HG02885 (cell line): ENCODE results near the gene TP53INP2.
"Not testable (repeated sequence)": the region's sequence is repeated elsewhere in the genome, so short reads cannot be mapped to it uniquely, and the experiment has no call there.

Experiments used
- ATAC-seq: cut with Tn5 transposase; IDR thresholded peaks from one replicate; pipeline ENCODE4 v1.9.1; 2021; ENCODE audit warnings: mild to moderate bottlenecking; ENCODE audit not compliant: unreplicated experiment, poor library complexity

Gene TP53INP2

DNA sequence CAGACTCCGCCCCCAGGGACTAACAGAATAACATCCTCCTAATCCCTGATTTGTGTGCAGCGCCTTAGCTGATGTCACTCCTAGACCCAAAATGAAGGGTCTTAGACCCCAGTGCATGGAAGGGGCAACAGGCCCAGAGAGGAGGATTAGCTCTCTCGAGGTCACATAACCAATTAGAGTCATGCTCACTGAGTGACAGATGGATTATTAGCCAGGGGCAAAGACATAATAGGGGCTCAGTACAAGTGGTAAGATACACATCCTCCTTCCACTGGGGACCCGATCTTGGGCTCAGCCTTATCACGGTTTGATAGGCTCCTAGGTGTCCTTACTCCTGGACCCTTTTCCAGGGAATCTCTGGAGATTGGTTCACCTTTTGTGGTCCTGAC, 858 bp downstream of the TP53INP2 start:
- ATAC-seq: no peak

DNA sequence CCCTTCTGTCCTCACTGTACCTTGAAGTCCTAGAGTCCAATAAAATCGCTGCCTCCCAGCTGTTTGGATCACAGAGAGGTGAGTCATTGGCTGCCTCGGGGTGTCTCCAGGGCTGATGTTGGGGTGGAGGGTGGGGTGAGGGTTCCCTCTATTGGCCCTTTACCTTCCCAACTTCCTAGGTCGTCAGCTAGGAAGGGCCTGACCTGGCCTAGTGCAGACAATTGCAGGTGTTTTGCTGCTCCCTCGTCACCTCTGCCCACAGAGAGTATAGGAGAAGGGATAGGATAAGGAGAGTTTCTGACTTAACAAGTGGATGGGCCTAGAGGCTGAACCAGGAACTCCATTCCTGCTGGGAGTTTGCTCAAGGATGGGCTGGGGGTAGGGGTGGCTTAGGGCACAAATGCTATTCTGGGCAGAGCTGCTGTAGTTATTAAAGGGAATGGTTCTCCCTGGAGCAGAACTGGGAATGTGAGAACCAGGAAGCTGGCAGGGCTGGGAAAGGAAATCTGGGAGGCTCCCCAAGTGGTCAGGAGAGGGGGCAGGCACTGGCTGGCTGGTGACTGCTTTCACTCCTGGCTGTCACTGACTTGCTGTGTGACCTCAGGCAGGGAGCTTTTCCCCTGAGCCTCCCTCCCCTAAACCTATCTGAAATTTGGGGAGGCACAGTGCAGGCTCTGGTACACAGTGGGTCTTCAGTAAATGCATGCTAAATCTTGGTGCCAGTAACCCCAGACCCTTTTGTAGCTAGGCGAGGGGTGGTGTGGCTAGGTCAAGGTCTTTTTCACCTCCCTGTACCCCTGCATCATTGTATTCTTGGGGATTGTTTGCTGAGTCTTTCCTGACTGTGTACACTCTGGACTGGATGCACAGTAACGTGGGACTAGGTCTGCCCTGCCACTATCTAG, 1.5 kb downstream of the TP53INP2 start:
- no peak for ATAC-seq

DNA sequence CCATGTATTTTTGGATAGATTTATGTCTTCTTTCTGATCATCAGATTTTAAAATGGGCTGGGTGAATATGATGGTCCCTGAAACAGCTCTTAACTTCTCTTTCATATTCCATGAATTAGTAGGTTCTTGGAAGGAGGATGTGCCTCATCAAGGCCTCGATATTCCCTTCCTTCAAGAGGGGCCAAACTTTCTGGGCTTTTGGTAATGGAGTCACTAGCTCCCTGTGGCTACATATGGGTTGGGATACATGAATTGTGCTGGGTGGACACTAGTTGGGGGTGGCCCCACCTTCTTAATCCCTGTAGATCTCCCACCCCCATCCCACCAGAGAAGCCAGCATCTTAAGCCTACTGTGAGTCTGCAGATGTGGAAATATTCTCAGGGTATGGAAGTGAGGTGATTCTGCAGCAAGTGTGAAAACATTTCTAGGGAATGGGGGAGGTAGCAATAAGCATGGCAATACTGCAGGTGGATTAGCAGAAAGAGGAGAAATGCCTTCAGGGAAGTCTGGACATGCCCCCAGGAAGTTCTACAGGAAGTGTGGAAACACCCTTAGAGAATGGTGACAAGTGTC, 2.2 kb downstream of the TP53INP2 start:
- no peak for ATAC-seq

DNA sequence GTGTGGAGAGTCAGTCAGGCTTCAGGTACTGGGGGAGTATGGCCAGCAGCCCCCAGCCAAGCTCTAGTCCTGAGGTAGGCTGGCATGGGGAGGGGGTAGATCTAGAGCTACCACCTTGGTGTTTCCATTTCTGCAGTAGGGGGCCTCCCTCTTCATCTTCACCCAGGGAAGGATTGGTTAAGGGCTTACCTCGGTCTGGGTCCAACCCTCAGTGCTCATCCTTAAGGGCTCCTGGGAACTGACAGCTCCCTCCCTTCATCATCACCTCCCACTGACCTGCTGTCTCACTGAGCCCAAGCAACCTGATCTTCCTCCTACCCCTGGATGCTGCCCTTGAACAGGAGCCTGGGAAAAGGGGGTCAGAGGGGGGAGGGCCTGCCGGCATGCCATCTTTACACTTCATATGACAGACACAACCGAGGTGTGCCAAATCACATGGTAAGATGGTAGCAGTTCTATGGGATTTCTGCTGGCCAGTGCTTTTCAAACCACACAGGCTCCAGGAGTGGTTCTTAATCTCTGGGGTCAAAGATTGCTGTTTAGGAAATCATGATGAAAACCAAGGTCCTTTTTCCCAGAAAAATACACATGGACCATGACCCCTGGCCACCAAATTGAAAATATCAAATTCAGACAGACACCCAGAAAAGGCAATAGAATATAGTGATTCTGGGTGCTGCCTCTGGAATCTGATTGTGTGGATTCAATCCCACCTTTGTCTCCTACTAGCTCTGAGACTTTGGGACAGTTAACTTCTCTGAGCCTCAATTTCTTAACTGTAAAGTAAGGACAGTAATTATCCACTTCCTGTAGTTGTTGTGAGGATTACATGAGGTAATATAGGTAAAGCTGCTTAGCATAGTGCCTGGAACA, 3.0 kb downstream of the TP53INP2 start:
- no peak for ATAC-seq

DNA sequence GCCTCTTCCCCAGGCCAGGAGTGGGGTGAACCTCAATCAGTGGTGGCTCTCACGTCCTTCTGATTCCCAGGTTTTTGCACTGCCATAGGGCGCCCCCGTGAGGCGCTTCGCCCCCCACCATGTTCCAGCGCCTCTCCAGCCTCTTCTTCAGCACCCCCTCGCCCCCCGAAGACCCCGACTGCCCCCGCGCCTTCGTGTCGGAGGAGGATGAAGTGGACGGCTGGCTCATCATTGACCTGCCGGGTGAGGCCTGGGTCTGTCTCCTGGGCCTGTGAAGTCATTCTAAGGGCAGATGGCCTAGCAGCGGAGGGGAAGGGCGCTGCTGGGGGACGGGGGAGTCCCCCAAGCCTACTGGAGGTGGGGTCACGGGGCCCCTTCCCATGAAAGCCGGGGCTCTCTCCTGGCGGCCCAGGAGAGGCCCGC, 4.5 kb downstream of the TP53INP2 start:
- ATAC-seq: no peak

DNA sequence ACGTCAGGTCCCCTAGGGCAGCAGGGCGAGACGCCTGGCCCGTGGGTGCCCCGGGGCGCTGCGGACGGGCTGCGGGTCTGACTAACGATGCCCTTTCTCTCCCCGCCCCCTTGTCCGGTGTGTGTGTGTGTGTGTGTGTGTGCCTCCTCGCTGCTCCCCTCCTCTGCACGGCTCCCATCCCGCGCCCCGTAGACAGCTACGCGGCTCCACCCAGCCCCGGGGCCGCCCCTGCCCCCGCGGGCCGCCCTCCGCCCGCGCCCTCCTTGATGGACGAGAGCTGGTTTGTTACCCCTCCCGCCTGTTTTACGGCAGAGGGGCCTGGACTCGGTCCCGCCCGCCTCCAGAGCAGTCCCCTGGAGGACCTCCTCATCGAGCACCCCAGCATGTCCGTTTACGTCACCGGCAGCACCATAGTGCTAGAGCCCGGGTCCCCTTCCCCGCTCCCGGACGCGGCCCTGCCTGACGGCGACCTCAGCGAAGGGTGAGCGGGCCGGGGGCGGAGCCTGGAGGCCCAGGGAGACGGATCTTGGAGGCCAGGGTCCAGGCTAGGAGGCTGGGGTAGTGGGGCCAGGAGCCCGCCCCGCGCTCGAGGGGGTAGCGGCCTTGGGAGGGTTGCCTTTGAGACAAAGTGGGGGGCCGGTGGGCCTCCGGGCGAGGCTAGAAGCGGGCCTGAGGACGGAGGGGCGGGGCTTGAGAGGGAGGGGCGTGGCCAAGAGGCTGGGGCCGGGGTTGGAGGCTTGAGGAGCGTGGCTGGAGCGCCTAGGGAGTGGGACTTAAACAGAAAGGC, 5.1 kb downstream of the TP53INP2 start:
- peak; percentile 55 for ATAC-seq

DNA sequence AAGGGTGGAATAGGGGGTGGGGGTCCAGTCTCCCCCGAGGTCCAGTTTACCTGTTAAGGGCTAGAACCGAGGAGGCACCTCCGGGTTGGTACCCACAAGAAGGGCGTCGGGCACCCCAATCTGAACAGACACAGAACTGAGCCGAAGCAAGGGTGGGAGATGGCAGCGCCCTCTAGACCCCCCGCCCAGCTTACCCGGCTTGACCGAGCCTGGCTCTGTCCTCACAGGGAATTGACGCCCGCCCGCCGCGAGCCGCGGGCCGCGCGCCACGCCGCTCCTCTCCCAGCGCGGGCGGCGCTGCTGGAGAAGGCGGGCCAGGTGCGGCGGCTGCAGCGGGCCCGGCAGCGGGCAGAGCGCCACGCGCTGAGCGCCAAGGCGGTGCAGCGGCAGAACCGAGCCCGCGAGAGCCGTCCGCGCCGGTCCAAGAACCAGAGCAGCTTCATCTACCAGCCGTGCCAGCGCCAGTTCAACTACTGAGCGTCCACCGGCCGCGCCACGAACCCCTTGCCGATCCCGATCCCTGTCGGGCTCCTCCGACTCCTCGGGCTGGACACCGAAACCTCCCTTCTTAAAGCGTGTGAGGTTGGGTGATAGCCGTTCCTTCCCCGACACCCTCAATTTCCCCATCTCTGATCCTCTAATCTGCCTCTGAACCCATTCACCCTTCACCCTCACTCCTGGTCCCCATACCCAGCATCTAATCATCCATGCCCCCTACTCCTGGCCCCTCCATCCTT, 5.9 kb downstream of the TP53INP2 start:
- peak; percentile 39 for ATAC-seq

DNA sequence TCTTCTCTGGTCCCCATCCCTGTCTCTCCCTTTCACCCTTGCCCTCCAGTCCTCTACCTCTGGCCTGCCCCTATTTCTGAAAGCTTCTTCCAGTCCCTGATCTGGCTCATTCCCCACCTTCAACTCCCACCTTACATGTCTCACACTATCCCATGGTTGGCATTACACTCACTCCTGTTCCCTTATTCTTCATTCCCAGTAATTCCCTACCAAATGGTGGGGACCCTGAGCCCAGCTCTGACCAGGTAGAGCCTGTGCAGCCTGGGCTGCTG, 6.4 kb downstream of the TP53INP2 start:
- ATAC-seq: no peak

DNA sequence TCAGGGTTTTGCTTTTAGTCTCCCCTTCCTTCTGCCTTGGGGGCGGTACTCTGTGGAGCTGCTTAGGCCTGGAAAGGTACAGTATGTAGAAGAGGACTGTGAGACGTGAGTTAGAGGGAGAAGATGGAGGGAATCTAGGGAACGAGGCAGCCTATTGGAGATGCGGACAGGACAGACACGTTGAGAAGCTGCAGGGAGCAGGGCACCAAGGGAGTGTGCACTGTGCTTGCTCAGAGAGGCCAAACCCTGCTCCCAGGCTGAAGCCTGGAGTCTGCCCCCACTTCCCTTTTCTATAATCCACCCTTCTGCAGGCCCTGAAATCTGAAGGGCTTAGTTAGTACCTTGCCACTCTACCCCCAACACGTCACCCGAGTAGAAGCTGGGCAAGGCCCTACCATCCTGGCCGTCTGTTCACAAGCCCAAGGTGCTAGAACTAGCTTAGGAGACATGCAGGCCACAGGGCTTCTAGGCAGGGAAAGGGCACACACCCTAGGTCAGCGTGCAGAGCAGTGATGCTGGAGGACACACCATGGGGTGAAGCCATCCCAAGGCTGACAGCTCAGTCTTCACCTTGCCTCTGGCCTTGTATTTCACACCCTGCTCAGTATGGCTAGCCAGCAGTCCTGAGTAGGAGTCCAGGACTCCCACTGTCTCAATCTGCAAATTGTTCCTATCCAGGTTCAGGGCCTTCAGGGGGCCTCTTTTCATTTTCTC, 6.9 kb downstream of the TP53INP2 start:
- no peak for ATAC-seq

DNA sequence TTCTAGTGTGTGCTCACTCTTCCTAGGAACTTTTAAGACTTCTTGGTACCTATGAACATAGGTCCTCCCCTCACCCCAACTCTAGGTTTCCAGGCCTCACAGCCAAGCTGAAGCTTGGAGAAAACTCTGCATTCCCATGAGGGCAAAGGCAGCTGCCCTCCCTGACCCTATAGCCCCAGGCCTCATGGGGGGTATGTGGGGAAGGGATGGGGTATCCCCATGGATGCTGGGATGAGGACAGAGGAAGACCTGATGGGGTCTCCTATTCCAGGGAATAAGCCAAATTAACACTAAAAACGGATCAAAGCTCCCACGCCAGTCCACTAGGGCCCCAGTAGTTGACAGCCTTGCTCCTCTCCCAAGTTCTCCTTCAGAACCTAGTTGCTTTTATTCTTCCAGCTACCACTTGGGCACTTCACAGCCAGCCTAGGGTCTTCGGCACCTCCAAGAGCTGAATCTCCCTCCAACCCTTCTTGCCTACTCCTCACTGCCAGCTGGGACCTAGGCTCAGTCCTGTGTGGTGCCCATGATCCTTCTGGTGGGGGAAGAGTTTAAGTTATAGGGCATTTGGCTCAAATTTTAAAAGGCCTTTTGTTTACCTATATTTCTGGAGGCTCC, 7.8 kb downstream of the TP53INP2 start:
- no peak for ATAC-seq

DNA sequence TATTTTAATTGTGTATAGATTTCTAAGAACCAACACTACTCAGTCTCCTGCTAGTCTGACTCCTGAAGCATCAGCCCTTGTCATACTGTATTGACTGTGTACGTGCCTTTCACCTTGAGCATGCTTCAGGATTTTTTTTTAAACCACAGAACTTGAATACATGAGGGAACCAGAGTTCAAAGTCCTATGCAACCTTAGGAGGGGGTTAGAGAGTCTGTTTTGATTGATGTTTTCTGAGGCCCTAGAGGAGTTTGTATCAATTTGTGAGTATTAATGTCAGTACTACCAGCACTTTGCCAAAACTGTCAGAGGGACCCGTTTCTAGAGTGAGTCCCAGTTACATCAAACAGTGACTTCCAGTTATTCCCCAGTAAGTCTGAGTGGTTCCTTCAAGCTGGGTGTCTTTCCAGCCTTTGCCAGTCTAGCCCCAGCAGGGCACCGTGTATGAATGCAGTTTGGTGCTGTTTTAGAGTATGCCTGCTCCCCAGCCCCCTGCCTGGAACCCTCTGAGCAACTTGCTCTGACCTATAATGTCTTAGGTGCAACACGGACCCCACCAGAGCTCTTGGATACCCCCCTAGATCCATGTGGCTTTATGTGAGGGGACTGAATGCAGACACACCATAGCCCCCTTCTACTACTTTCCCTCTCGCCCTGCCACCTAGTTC, 8.5 kb downstream of the TP53INP2 start:
- ATAC-seq: no peak

DNA sequence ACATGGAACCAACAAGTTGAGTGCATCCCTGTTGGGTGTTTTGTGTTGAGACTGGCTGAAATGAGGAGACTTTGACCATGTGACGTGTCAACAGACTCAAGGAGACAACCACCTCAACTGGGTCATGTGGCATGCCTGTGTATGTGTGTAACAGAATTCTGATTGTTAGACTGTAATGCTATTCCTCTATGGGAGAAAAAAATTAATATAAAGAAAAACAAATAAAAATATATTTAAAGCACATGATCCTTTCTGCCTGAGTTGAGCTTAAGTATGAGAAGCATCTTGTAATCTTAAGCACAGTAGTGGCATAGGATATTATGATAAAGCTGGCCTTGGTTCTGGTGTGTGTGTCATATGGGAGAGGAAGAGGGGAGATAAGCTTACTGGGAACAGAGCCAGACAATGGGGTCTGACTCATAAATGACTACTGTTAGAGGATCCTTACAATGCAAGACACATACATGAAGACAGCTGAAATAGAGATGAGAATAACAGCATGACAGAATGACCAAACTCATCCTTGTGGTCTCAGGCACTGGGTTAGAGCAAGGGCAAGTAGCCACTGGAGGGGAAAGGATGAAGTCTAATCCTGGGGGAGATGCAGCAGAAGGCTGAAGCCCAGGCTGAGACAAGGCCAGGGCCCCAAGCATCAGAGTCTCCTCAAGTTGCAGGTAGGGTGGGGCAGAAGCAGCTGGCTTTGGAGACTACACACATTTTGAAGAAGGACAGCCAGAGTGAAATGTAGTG, 9.2 kb downstream of the TP53INP2 start:
- no peak for ATAC-seq

DNA sequence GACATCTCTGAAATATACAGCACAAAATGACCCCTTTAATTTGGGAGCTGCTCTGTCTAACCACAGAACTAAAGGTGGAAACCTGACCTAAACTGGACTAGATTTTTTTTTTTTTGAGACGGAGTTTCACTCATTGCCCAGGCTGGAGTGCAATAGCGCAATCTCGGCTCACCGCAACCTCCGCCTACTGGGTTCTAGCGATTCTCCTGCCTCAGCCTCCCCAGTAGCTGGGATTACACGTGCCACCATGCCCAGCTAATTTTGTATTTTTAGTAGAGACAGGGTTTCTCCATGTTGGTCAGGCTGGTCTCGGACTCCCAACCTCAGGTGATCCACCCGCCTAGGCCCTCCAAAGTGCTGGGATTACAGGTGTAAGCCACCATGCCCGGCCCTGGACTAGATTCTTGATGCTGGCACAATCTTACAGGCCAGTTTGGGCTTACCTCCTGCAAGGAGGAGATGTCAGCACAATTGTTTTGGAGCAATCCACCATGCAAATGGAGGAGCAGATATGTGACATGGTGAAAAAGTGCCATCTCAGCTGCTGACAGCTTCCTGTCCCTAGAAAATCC, 9.9 kb downstream of the TP53INP2 start:
- not testable (repeated sequence) for ATAC-seq

DNA sequence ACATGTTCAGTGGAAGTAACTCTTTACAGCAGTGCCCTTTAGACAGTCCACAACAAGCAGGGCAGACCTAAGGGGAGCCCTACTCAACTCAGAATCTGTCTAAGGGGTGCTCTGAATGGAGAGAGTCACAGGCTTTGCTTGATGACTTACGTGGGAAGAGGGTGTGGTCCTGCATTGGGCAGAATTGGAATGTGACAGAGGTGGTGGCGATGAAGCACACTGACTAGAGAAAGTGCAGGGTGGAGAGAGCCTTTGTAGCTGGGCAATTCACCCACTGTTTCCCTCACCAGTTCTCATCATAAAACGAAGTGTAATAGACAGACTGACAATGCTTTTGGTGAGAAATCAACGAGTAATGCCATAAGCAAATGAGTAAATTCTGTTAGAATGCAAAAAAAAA, 11.2 kb downstream of the TP53INP2 start:
- ATAC-seq: no peak

DNA sequence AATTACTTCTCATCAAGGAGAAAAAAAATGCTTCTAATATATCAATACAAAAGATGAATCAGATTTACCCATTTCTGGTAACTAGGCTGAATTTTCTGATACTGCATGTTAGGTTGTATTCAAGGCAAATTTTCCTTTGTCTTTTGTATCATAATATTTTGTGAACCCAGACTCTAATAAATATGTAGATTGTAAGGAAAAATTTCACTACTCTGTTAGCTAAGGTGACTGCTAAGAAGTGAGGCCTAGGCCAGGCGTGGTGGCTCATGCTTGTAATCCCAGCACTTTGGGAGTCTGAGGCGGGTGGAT, 12.7 kb downstream of the TP53INP2 start:
- ATAC-seq: no peak

DNA sequence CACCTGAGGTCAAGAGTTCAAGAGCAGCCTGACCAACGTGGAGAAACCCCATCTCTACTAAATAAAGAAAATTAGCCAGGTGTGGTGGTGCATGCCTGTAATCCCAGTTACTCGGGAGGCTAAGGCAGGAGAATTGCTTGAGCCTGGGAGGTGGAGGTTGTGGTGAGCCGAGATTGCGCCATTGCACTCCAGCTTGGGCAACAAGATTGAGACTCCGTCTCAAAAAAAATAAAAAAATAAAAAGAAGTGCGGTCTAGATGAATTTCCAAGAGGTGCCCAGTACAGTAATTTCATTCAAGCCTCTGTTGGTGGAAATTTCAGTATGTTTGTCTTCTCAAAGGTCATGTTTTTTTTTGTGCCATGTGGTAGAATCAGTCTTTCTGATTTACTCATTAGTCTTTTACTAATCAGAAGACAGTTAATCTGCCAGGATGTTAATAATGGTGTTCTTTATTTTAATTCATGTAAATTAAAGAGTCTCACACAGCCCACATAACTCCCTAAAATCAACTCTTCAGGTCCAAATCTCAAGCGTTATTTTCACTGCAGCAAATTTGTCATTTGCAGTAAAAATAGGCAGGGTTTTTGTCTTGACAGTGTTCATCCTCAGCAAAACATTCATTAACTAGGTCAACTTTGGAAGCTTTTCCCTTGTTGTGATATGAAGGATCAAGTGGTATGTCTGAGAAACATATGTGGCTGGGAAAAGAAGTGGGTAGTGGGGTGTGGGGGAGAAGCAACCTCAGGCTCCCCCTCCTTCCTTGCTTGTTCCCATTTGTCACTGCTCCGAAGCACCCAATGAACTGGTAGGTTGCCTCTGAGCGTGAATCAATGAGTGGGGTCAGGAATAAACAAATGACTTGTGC, 13.3 kb downstream of the TP53INP2 start:
- ATAC-seq: no peak
